ENCODE results near the gene SPEF1.
A peak's percentile ranks its signal among the peaks of the same experiment; 100 is the strongest.
"Not testable (repeated sequence)": the region's sequence is repeated elsewhere in the genome, so short reads cannot be mapped to it uniquely, and the experiment has no call there.

SPEF1 gene

GRCh38 chr20:3781153-3781910 lies at the start of gene SPEF1:
Gene SPEF1 (minus strand): TSS chr20:3781448. CDS start chr20:3781287, 161 bp downstream.
- peak; percentile 91 for DNase-seq

- DNase-seq = not testable (repeated sequence)
Observed at GRCh38 chr20:3829891-3830290, 48.6 kb upstream of the SPEF1 start.

- no peak for DNase-seq
Observed at GRCh38 chr20:3828798-3829197, 47.5 kb upstream of the SPEF1 start.

- no peak for DNase-seq
Observed at GRCh38 chr20:3826420-3826819, 45.2 kb upstream of the SPEF1 start.

GRCh38 chr20:3825526-3825925 lies 44.3 kb upstream of the SPEF1 start:
- DNase-seq = no peak

- no peak for DNase-seq
Observed at GRCh38 chr20:3823881-3824280, 42.6 kb upstream of the SPEF1 start.

GRCh38 chr20:3821996-3822395 lies 40.7 kb upstream of the SPEF1 start:
- DNase-seq = no peak

GRCh38 chr20:3820901-3821727 lies 39.9 kb upstream of the SPEF1 start:
- no peak for DNase-seq

GRCh38 chr20:3820048-3820900 lies 39.0 kb upstream of the SPEF1 start, which contains the start of gene AP5S1:
Gene AP5S1 (plus strand): TSS chr20:3820547. CDS start chr20:3822118, 1,571 bp downstream.
- DNase-seq = peak; percentile 98

- no peak for DNase-seq
Observed at GRCh38 chr20:3819411-3820047, 38.3 kb upstream of the SPEF1 start.

GRCh38 chr20:3818155-3819151 lies 37.2 kb upstream of the SPEF1 start:
- DNase-seq = peak; percentile 77

GRCh38 chr20:3815703-3816315 lies 34.6 kb upstream of the SPEF1 start:
- peak; percentile 12 for DNase-seq

GRCh38 chr20:3814928-3815495 lies 33.8 kb upstream of the SPEF1 start:
- DNase-seq = no peak

GRCh38 chr20:3813848-3814581 lies 32.8 kb upstream of the SPEF1 start:
- DNase-seq = no peak

GRCh38 chr20:3812975-3813847 lies 32.0 kb upstream of the SPEF1 start:
- DNase-seq = no peak

- no peak for DNase-seq
Observed at GRCh38 chr20:3812259-3812681, 31.0 kb upstream of the SPEF1 start.

GRCh38 chr20:3811467-3812258 lies 30.4 kb upstream of the SPEF1 start:
- peak; percentile 94 for DNase-seq

GRCh38 chr20:3808544-3808943 lies 27.3 kb upstream of the SPEF1 start:
- DNase-seq = no peak
